ENCODE measurements around the gene ABCC11. TPM values are rescaled to one million over a fixed set of nuclear protein-coding genes. Genes with fewer than 3 reads are reported as not detected.

Gene ABCC11
- total RNA-seq, 4 donors from 2014 or later = 0.13 to 1.4 (median 0.36) TPM

DNA sequence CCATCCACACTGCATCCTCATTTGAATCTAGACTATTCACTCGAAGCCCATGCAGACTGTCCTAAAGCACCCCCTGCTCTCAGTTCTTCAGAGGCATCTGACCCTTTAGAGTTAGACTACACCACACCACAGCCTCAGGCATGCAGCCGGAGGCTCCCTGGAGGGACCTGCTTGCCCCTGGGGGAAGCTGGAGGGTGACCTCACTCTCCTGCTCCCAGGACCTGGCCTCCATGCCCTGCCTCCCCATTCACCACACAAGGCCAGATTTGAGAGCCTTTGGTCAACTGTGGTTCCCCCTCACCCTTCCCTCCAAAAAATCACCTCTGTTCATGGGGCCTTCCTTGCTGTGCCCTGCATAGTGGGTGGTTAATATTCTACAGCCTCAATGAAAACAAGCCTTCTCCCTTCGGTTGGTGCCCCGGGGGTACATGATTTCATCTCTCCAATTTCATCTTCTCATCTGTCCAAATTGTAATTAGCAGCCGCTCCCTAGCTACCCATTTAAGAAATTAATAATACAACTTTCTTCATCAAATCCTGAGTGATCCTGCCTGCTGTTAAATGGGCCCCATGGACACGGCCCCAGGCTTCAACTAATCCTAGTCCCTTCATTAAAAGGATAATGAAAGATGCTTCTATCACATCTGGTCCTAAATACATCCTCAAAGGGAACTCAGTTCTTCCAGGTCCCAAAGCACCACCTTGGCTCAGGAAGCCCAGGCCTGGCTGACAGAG, 116.0 kb downstream of the ABCC11 start:
- Histone ChIP-seq H3K27me3 (no peaks in the 10 kb centered on the region), H3K27ac (no peak overlapping the region), H3K4me3 (no peak overlapping the region), H3K4me1 (no peaks in the 10 kb centered on the region), H3K36me3 (no peaks in the 10 kb centered on the region), H3K9me3 (no peaks in the 10 kb centered on the region)
- TF ChIP-seq, protein P1, sequence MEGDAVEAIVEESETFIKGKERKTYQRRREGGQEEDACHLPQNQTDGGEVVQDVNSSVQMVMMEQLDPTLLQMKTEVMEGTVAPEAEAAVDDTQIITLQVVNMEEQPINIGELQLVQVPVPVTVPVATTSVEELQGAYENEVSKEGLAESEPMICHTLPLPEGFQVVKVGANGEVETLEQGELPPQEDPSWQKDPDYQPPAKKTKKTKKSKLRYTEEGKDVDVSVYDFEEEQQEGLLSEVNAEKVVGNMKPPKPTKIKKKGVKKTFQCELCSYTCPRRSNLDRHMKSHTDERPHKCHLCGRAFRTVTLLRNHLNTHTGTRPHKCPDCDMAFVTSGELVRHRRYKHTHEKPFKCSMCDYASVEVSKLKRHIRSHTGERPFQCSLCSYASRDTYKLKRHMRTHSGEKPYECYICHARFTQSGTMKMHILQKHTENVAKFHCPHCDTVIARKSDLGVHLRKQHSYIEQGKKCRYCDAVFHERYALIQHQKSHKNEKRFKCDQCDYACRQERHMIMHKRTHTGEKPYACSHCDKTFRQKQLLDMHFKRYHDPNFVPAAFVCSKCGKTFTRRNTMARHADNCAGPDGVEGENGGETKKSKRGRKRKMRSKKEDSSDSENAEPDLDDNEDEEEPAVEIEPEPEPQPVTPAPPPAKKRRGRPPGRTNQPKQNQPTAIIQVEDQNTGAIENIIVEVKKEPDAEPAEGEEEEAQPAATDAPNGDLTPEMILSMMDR (IDR thresholded peaks at IDR 0.05) = no peak
- TF ChIP-seq POLR2AphosphoS5 (IDR thresholded peaks at IDR 0.05) (no peak), EP300 (IDR thresholded peaks at IDR 0.05) (no peak), POLR2A (IDR thresholded peaks at IDR 0.05) (no peak)
- WGBS = 77% methylated on average over 6 of the region's 6 CpGs
- no peak for DNase-seq (ENCODE audit: low spot score in 2 of 2)

DNA sequence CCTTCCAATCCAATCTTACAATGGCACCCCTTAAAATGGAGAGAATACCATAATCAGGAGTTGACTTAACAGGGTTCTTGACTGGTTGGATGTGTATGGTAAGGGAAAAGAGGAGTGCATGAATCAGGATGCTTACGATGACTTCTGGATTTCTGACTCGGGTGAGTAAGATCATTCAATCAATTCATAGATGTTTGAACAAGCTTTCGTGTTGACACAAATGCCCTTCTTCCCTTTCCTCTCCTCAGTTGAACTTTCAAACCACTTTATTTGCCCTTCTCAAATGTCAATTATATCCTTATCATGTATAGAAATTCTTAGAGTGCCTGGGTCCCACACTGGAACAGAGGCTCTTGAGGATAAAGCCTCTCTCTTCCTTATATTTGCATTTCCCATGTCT, 117.4 kb downstream of the ABCC11 start:
- DNase-seq (ENCODE audit: low spot score in 2 of 2) = no peak
- H3K27me3 ChIP-seq = no peaks in the 10 kb centered on the region
- H3K4me3 ChIP-seq = no peak overlapping the region
- no peaks in the 10 kb centered on the region for H3K9me3 ChIP-seq
- no peak overlapping the region for H3K27ac ChIP-seq
- no peaks in the 10 kb centered on the region for H3K36me3 ChIP-seq
- 90% methylated on average over 3 of the region's 3 CpGs for WGBS
- TF ChIP-seq EP300 (IDR thresholded peaks at IDR 0.05) = no peak
- TF ChIP-seq POLR2AphosphoS5 (IDR thresholded peaks at IDR 0.05) = no peak
- no peak for TF ChIP-seq POLR2A (IDR thresholded peaks at IDR 0.05)
- H3K4me1 ChIP-seq = no peaks in the 10 kb centered on the region

DNA sequence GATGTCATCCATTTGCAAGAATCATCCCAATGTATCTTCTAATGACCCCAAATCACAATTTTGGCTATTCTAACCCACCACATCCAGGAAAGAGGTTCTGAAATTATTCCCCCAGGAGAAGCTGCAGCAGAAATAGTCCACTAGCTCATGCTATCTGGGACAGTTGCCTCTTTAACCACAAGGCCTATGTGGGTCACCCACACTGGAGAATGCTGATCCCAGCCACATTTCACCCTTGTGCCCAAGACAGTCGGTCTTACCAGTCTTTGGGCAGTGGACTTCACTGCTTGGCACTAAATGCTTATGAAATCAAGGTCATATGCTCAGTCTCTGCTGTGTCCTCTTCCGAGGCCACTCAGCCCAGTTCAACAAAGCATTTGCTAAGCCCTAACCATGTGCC, 118.6 kb downstream of the ABCC11 start:
- WGBS = 76% methylated on average over 2 of the region's 2 CpGs
- no peak for TF ChIP-seq POLR2A (IDR thresholded peaks at IDR 0.05)
- TF ChIP-seq POLR2AphosphoS5 (IDR thresholded peaks at IDR 0.05) = no peak
- TF ChIP-seq, protein P1 (IDR thresholded peaks at IDR 0.05) = no peak
- no peak for TF ChIP-seq EP300 (IDR thresholded peaks at IDR 0.05)
- no peaks in the 10 kb centered on the region for H3K4me1 ChIP-seq
- H3K9me3 ChIP-seq = no peaks in the 10 kb centered on the region
- H3K27me3 ChIP-seq = no peaks in the 10 kb centered on the region
- no peak overlapping the region for H3K4me3 ChIP-seq
- H3K36me3 ChIP-seq = no peaks in the 10 kb centered on the region
- DNase-seq (ENCODE audit: low spot score in 2 of 2) = no peak
- no peak overlapping the region for H3K27ac ChIP-seq

DNA sequence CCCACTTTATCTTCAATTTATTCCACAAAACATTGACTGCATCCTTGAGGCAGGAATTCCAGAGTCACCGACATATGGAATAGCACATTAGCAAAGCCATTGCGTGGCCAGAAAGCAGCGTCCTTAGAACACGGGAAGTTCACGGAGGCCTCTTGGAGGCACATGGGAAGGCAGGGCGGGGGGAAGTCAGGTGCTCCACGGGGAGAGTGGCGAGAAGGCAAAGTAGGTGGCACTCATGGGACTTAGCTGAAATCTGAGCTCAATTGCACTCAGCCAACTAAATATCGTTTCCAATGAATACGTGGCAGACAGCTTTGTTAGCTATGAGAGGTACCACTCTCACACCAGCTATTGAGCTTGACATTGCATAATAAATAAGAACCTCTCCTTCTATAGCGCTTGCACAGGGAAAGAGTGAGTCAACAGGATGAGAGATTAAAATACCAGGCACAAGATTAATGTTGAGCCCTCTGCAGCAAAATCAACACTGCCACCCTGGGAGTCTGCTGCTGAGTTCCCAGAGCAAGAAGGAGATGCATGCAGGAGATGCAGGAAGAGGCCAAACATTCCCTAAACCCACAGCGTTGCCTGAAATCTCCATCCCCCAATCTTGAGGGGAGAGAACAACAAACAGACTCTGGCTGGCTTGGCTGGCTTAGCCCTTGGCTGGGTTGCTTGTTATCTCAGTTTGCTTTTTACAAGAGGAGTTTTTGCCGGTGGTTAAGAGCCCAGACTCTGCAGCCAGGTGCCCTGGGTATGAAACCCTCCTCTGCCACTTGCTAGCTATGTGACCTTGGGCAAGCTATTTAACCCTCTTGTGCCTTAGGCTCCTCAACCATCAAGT, 120.3 kb downstream of the ABCC11 start:
- WGBS = 81% methylated on average over 13 of the region's 13 CpGs
- no peak for DNase-seq (ENCODE audit: low spot score in 2 of 2)

DNA sequence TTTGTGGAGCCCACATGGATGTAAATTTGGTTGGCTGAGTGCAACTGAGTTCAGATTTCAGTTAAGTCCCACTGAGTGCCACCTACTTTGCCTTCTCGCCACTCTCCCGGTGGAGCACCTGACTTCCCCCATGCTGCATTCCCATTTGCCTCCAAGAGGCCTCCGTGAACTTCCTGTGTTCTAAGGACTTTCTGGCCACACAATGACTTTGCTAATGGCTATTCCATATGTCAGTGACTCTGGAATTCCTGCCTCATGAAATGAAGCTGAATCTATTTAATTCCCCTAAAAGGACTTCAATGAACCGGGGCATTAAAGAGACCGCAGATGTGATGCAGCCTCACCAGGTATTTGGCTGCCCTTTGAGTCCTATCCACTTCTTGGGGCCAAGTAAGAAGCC, 121.5 kb downstream of the ABCC11 start:
- H3K27me3 ChIP-seq = no peaks in the 10 kb centered on the region
- 95% methylated on average over 5 of the region's 5 CpGs for WGBS
- no peak overlapping the region for H3K27ac ChIP-seq
- DNase-seq (ENCODE audit: low spot score in 2 of 2) = no peak
- H3K4me3 ChIP-seq = no peak overlapping the region
- no peaks in the 10 kb centered on the region for H3K9me3 ChIP-seq
- H3K36me3 ChIP-seq = no peaks in the 10 kb centered on the region
- H3K4me1 ChIP-seq = no peaks in the 10 kb centered on the region
- TF ChIP-seq, protein P1 (IDR thresholded peaks at IDR 0.05) = no peak
- no peak for TF ChIP-seq POLR2AphosphoS5 (IDR thresholded peaks at IDR 0.05)
- no peak for TF ChIP-seq EP300 (IDR thresholded peaks at IDR 0.05)
- no peak for TF ChIP-seq POLR2A (IDR thresholded peaks at IDR 0.05)

More for the DNA sequence above, 120.3 kb downstream of the ABCC11 start:
- no peaks in the 10 kb centered on the region for H3K27me3 ChIP-seq
- no peaks in the 10 kb centered on the region for H3K4me1 ChIP-seq
- H3K4me3 ChIP-seq = no peak overlapping the region
- H3K27ac ChIP-seq = no peak overlapping the region
- H3K9me3 ChIP-seq = no peaks in the 10 kb centered on the region
- H3K36me3 ChIP-seq = no peaks in the 10 kb centered on the region
- no peak for TF ChIP-seq POLR2A (IDR thresholded peaks at IDR 0.05)
- TF ChIP-seq POLR2AphosphoS5 (IDR thresholded peaks at IDR 0.05) = no peak
- TF ChIP-seq EP300 (IDR thresholded peaks at IDR 0.05) = no peak
- TF ChIP-seq, protein P1 (IDR thresholded peaks at IDR 0.05) = no peak

Data from suprapubic skin (tissue), 4 donors.